Caki2 (cell line): ENCODE measurements around the gene TMCC2. TPM values are rescaled to one million over a fixed set of nuclear protein-coding genes. Genes with fewer than 3 reads are reported as not detected.
"Not testable (repeated sequence)": the region's sequence is repeated elsewhere in the genome, so short reads cannot be mapped to it uniquely, and the experiment has no call there.

ENCODE experiments used
- DNase-seq: peaks from one replicate; pipeline ENCODE4 v3.0.0-alpha.2; 2015; ENCODE audit warnings: low read depth
- in situ Hi-C: cut with HindIII; loops from 2 replicates; pipeline ENCODE4 v1.10.0; 2016; ENCODE audit warnings: low sequenced_read_pairs, low pct_unique_long_range_greater_than_20kb, mixed read lengths
- total RNA-seq: library from RNA; depleted of rRNA; stranded (reverse); fragments of >200 nt; shearing (Covaris generic); gene quantifications from 2 replicates; pipeline ENCODE4 v1.2.3, GENCODE V29; 2014; ENCODE audit warnings: low replicate concordance

TMCC2 gene
- total RNA-seq, 1 experiment from 2014 or later: 7.7 TPM

- DNase-seq: peak; percentile 69
- in situ Hi-C loops: no loop called here
Observed at GRCh38 chr1:205270764-205271163, 43.0 kb downstream of the TMCC2 start.

DNA sequence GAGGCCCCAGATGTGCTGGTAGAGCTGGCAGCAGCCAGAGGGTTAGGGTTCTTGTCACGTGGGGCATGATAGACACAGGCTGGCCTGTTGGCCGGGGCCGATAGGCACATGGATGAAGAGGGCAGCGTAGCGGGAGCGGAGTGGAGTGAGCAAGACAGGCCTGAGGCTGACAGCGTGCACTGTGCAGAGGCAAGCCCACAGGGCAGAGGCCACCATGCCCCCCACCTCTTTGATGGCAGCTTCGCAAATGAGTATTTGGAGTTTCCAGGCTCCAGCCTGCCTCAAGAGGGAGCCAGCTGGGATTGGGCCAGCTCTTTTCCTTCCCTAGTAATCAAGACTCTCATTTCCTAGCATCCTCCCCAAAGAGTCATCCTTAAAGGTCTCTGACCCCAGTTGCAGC lies 43.5 kb downstream of the TMCC2 start:
- in situ Hi-C loops: no loop called here
- DNase-seq: no peak

- in situ Hi-C loops: no loop called here
- DNase-seq: no peak
Observed at GRCh38 chr1:205271745-205272144, 44.0 kb downstream of the TMCC2 start.

DNA sequence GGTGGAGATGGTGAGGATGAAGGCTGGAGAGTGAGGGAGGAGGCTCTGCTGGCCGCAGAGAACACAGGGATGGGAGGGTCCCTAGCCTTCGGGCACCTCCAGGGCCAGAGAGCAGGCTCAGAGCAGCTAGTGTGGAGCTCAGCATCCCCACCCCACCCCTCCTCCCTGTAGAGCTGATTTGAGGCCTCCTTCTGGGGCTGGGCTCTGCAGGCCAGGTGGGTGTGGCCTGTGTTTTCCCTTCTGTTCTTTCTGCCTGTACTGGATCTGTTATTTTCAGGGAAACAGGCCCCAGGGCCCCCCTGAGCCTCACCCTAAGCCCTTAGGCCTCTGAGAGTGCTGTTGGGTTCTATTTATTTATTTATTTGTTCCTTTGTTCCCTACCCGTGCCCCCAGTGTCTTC lies 44.8 kb downstream of the TMCC2 start:
- in situ Hi-C loops: no loop called here
- DNase-seq: no peak

- DNase-seq: peak; percentile 76
- in situ Hi-C loops: no loop called here
Observed at GRCh38 chr1:205273551-205273982, 45.8 kb downstream of the TMCC2 start.

DNA sequence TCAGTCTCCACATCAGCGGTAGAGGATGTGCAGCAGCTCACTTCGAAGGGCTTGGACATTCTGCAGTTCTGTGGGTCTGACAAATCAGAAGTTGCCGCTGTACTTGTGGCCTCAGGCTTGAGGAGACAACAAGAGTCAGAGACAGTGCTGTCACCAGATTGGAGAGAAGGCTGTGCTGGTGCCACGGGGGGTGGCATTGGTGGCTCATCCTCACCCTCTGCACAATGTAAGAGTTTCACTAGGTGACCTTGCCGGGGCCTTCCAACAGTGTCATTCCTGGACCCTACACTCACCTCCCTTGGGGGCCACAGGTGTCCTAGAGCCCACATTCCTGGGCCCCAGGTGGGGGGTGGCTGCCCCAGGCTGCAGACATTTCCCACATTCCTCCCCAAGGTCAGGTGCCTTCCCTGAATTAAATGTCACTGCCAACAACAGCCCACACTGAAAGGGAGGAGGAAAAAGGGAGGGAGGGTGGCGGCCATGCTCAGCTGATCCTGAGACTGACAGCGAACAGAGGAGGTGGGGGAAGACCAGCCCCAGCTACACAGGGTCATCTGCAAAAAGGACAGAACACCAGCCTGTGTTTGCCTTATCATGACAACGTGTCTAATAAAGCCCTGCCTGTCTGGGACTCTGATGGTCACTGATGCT lies 46.4 kb downstream of the TMCC2 start:
- peak; percentile 92 for DNase-seq
- in situ Hi-C loops: no loop called here

DNA sequence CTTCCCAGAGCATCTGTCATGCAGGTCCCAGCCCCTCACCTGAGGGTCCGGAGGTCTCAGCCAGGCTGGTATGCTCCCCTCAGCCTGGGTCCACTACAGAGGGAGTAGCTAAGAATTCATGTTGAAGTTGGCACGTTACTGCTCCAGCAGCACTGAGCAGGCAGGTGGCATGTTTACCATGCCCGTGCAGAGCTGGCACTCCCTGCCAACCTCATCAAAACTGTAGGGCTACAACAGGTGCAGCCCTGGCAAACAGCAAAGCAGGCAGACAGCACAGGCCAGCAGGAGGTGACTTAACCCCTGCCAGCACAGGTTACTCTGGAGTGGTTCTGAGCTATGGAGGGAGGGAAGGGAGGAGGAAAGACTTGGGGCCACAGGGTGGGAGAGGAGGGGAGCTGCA lies 47.4 kb downstream of the TMCC2 start:
- in situ Hi-C loops: no loop called here
- DNase-seq: no peak

- in situ Hi-C loops: no loop called here
- DNase-seq: no peak
Observed at GRCh38 chr1:205275916-205276688, 48.4 kb downstream of the TMCC2 start.

- DNase-seq: no peak
- in situ Hi-C loops: no loop called here
Observed at GRCh38 chr1:205276689-205277065, 48.9 kb downstream of the TMCC2 start.

- in situ Hi-C loops: no loop called here
Observed at GRCh38 chr1:205279986-205280385, 52.2 kb downstream of the TMCC2 start.

DNA sequence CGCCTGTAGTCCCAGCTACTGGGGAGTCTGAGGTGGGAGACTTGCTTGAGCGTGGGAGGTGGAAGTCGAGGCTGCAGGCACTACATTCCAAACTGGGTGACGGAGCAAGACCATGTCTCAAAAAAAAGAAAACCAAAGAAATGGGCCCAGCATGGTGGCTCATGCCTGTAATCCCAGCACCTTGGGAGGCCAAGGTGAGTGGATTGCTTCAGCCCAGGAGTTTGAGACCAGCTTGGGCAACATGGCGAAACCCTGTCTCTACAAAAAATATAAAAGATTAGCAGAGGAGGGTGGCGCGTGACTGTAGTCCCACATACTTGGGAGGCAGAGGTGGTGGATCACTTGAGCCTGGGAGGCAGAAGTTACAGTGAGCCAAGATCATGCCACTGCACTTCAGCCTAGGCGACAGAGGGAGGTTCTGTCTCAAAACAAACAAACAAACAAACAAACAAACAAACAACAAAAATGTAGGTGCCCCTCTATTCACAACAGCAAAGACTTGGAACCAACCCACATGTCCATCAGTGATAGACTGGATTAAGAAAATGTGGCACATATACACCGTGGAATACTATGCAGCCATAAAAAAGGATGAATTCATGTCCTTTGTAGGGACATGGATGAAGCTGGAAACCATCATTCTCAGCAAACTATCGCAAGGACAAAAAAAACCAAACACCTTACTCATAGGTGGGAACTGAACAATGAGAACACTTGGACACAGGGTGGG lies 53.1 kb downstream of the TMCC2 start:
- DNase-seq, in situ Hi-C loops: not testable (repeated sequence)

More at GRCh38 chr1:205279986-205280385, 52.2 kb downstream of the TMCC2 start:
- no peak for DNase-seq

DNA sequence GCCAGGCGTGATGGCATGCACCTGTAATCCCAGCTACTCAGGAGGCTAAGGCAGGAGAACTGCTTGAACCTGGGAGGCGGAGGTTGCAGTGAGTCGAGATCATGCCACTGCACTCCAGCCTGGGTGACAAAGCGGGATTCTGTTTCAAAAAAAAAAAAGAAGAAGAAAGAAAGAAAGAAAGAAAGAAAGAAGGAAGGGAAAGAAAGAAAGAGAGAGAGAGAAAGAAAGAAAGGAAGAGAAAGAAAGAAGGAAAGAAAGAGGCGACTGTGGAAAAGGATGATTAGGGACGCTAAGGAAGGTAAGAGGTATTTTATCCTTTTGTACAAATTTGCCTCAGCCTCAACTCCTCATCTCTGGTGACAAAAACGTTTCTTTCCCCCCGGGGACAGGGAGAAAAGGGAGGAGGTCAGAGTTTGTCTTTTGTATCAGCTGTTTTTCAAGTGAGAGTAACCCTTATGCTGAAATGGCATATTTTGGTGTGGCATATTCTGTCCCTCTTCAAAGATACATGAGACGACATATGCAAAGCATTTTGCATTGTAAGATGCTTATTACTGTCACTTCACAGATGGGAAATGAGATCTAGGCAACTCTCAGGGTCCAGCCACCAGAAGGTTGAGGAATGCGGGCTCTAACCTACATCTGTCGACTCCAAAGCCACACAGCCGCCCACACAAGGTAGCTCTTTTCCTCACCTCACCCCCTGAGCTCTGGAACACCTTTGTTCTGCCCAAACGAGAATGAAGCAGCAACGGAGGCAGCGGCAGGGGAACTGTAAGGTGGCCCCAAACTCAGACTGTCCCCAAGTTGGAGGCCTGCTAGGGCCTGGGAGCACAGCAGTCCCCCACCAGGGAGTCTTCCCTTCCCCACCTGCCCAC lies 55.8 kb downstream of the TMCC2 start:
- in situ Hi-C loops: no loop called here

GRCh38 chr1:205284420-205285144 lies 56.8 kb downstream of the TMCC2 start:
- DNase-seq: peak; percentile 98

More for the DNA sequence above, 55.8 kb downstream of the TMCC2 start:
- no peak for DNase-seq

GRCh38 chr1:205285381-205286101 lies 57.8 kb downstream of the TMCC2 start:
- in situ Hi-C loops: no loop called here
- no peak for DNase-seq

More at GRCh38 chr1:205284420-205285144, 56.8 kb downstream of the TMCC2 start:
- in situ Hi-C loops: no loop called here

DNA sequence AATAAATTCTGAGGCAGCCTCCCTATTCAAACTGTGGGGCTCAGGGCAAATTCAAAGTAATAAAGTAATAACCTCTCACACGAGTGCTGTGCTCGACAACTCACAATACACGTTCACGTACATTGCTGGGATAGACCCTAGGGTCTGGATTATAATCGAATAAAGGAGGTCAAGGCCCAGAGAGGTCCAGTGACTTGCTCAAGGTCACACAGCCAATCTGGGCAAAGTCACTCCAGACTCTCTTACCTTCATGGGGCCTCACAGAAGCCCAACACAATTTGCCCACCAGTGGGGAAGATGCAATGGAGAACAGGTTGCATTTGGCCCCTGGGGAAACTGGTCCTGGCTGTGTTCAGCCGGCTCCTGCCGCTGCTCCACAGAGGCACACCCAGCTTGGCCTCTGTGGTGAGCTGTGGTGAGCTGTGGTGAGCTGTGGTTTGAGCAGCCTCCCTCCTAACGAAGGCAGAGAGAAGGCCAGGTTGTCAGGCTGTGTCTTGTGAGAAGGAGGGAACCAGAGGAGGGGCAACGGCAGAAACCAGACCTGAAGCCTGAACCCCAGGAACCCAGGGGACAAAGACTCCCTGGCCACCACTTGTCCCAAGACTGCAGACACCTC lies 58.7 kb downstream of the TMCC2 start:
- no peak for DNase-seq
- in situ Hi-C loops: no loop called here

GRCh38 chr1:205287076-205287475 lies 59.3 kb downstream of the TMCC2 start:
- DNase-seq: no peak
- in situ Hi-C loops: no loop called here
